NCI-H82 treated with DMSO at 0.1 percent for 48 hours (cell line): ENCODE measurements around the gene TAAR9.

Experiments used
- DNase-seq: peaks from one replicate; lab custom pipeline; 2025; ENCODE audit not compliant: unreplicated experiment; lab: John Stamatoyannopoulos, UW

Gene TAAR9

GRCh38 chr6:132584698-132585097 is 46.6 kb downstream of the TAAR9 start:
- no peak for DNase-seq

GRCh38 chr6:132587424-132587823 is 49.3 kb downstream of the TAAR9 start:
- DNase-seq: no peak
